Right atrium auricular region (tissue), 2 donors: ENCODE results near the gene KRTAP10-2. TPM values are rescaled to one million over a fixed set of nuclear protein-coding genes. Genes with fewer than 3 reads are reported as not detected.

Source experiments
- DNase-seq: peaks from one replicate; pipeline ENCODE4 v3.0.0-alpha.2; 2019; ENCODE audit warnings: low spot score
- H3K27ac ChIP-seq, 2 donors: fragments of 200-600 bp; sonication (generic); 1 replicate in 1 of 2; 2 replicates in 1 of 2; pipeline ENCODE4 v1.5.1; 2016 to 2019
- H3K27me3 ChIP-seq, 2 donors: fragments of 200-600 bp; sonication (generic); one replicate each; pipeline versions ENCODE4 v1.5.1 to v1.6.0; 2017 to 2019
- H3K36me3 ChIP-seq: fragments of 200-600 bp; sonication (generic); one replicate; pipeline ENCODE4 v1.5.1; 2016
- H3K4me1 ChIP-seq, 2 donors: fragments of 200-600 bp; sonication (generic); one replicate each; pipeline versions ENCODE4 v1.5.1 to v1.6.0; 2017 to 2019
- H3K4me3 ChIP-seq, 2 donors: fragments of 200-600 bp; sonication (generic); 1 replicate in 1 of 2; 2 replicates in 1 of 2; pipeline ENCODE4 v1.5.1; 2017 to 2019; ENCODE audit warnings: mild to moderate bottlenecking in 1 of 2, moderate library complexity in 1 of 2
- H3K9me3 ChIP-seq, 2 donors: fragments of 200-600 bp; sonication (generic); one replicate each; pipeline ENCODE4 v1.5.1; 2019
- total RNA-seq, 2 donors: library from RNA; depleted of rRNA; stranded (reverse); fragments of >200 nt; gene quantifications; one replicate each; pipeline ENCODE4 v1.1.0, GENCODE V29; 2016
- TF ChIP-seq, protein P1 (sequence below), 2 donors: fragments of 200-600 bp; sonication (generic); IDR thresholded peaks; one replicate each; pipeline ENCODE4 v1.5.1; 2019; ENCODE audit warnings: antibody characterized with exemption in 2 of 2

Gene KRTAP10-2
- total RNA-seq, 2 donors from 2014 or later, result not detected

DNA sequence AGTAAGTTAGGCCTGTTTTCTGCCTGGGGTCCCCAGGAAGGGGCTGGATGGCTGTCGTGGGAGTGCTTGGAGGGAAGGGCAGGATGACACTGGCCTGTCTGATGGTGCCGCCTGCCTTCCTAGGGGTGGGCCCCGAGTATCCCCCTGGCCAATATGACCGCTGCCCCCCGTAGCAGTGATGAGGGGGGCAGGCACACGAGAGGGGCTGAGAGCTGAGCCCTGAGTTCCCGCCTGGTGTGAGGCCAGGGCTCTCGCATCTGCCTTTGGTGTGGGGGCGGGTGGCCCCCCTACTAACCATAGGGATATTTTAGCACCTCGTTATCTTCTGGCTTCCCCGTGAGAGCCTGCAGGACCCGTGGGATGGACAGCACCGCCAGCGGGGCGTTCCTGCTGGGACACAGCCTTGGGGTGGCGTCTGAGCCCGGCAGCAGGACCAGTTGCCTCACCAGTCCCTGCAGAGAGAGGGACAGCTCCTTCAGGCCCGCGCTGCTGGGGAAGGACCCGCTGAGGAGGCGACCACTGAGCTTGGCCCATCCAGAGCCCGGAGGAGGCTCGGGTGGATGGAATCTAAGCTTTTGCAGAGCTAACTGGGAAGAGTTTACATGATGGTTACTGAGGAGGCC lies 21.7 kb downstream of the KRTAP10-2 start:
- H3K27me3 ChIP-seq, result no peaks in the 10 kb centered on the region
- H3K4me1 ChIP-seq, result no peaks in the 10 kb centered on the region
- DNase-seq, result no peak
- no peaks in the 10 kb centered on the region for H3K9me3 ChIP-seq
- H3K36me3 ChIP-seq, result no peaks in the 10 kb centered on the region
- TF ChIP-seq, protein P1, sequence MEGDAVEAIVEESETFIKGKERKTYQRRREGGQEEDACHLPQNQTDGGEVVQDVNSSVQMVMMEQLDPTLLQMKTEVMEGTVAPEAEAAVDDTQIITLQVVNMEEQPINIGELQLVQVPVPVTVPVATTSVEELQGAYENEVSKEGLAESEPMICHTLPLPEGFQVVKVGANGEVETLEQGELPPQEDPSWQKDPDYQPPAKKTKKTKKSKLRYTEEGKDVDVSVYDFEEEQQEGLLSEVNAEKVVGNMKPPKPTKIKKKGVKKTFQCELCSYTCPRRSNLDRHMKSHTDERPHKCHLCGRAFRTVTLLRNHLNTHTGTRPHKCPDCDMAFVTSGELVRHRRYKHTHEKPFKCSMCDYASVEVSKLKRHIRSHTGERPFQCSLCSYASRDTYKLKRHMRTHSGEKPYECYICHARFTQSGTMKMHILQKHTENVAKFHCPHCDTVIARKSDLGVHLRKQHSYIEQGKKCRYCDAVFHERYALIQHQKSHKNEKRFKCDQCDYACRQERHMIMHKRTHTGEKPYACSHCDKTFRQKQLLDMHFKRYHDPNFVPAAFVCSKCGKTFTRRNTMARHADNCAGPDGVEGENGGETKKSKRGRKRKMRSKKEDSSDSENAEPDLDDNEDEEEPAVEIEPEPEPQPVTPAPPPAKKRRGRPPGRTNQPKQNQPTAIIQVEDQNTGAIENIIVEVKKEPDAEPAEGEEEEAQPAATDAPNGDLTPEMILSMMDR (IDR thresholded peaks at IDR 0.05), result no peak
- H3K27ac ChIP-seq, result no peak overlapping the region
- no peak overlapping the region for H3K4me3 ChIP-seq

DNA sequence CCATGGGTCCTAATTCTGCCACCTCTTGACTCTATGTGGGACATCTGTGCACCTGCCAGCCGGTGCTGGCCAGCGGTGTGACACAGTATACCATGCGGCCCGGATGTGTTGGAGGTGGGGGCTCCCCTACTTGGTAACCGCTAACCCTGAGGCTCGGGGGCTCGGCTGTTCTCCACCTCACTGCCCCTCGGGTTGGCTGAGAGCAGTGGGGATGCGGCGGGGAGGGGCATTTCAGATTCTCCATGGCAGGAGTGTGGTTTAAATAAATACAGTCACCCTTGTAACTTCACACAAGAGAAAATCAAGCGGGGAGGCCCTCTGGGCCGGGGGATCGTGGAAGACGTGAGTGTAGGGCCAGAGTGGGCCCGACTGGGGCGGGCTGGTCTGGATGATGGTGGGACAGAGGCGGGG lies 22.3 kb downstream of the KRTAP10-2 start:
- H3K27ac ChIP-seq, result no peak overlapping the region
- no peak overlapping the region for H3K4me3 ChIP-seq
- H3K9me3 ChIP-seq, result no peaks in the 10 kb centered on the region
- TF ChIP-seq, protein P1 (IDR thresholded peaks at IDR 0.05), result no peak
- H3K4me1 ChIP-seq, result no peaks in the 10 kb centered on the region
- DNase-seq, result no peak
- no peaks in the 10 kb centered on the region for H3K27me3 ChIP-seq
- H3K36me3 ChIP-seq, result no peaks in the 10 kb centered on the region

DNA sequence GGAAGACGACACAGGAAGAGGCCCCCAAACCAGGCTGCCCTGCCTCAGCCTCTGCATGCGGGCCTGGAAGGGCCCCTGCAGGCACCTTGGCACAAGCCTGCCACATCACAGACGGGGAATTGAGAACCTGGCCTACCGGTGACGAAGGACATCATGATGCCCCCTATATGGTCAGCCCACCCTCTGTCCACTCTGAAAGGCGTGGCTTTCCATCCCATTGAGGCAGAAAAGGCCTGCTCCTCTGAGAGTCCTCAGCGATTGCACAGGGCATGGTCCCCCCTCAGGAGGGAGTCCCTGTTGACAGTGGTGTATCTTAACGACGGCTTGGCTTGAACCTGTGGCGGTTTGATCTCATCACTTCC lies 22.7 kb downstream of the KRTAP10-2 start:
- Histone ChIP-seq H3K4me1 (no peaks in the 10 kb centered on the region), H3K36me3 (no peaks in the 10 kb centered on the region), H3K4me3 (no peak overlapping the region), H3K9me3 (no peaks in the 10 kb centered on the region), H3K27me3 (no peaks in the 10 kb centered on the region), H3K27ac (no peak overlapping the region)
- no peak for DNase-seq
- TF ChIP-seq, protein P1 (IDR thresholded peaks at IDR 0.05), result no peak

DNA sequence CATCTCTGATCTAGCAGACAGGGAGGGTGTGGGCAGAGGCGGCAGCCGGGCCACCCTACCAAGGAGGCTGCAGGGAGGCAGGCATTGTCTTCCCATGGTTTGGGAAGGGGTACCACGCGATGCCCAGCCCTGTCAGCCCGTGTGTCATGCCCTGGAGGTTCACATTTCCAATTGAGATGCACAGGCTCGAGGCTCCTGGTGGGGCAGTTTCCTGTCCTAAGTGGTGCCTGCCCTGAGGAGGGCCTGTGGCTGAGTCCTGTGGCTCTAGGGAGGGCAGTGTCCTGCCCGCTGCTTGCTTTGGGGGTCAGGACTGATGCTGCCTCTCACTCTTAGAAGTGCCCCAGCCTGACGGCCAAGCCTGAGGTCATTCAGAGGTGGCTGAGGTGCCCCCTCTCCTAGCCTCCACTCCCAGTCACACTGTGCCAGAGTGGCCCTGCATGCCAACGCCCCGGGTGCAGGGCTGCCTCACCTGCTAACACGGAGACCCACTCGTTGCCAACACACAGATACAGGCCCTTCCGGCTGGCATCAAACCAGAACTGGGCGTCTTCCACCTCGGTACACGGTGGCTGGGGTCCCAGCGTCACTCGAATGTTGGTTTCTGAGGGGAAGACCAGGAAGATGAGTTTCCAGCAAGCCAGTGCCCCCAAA lies 23.2 kb downstream of the KRTAP10-2 start:
- no peaks in the 10 kb centered on the region for H3K36me3 ChIP-seq
- no peaks in the 10 kb centered on the region for H3K9me3 ChIP-seq
- H3K4me3 ChIP-seq, result no peak overlapping the region
- no peaks in the 10 kb centered on the region for H3K4me1 ChIP-seq
- H3K27ac ChIP-seq, result no peak overlapping the region
- no peaks in the 10 kb centered on the region for H3K27me3 ChIP-seq
- TF ChIP-seq, protein P1 (IDR thresholded peaks at IDR 0.05), result no peak
- no peak for DNase-seq

DNA sequence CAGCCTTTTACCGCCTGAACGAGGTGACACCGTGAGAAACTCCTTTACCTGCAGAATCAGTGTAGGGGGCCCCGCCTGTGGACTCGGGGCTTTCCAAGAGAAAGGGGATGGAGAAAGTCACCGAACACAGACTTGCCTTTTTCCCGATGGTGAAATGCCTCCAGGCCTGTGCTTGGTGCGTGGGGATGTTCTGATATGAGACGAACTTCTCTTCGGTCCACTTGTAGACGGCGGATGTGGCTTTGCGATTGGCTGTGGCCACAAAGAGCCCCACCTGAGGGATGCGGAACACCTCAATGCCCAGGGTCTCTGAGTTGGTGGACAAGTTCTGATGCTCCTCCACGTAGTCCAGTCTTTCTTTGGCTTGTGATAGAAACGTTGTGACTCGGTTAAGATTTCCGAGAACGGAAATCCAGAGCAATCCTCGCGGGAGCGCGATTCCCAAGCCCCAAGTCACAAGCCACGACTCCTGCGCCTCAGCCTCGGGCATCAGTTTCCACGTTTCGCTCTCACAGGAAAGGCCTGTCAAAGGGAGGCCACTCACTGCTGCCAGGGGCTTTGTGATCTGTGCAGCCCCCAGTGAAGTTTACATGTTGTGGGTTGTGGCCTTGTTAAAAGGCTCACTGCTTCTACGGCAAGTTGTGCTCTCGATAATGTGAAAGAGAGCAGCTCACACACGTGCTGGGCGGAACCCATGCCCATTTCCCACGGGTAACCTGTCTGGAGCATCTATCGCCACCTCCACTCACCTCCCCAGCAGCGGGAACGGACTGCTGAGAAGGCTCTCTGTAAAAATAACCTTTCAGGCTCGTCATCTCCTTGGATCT lies 23.9 kb downstream of the KRTAP10-2 start:
- Histone ChIP-seq H3K4me3 (no peak overlapping the region), H3K4me1 (no peaks in the 10 kb centered on the region), H3K27me3 (no peaks in the 10 kb centered on the region), H3K36me3 (no peaks in the 10 kb centered on the region), H3K9me3 (no peaks in the 10 kb centered on the region), H3K27ac (no peak overlapping the region)
- TF ChIP-seq, protein P1 (IDR thresholded peaks at IDR 0.05), result no peak
- no peak for DNase-seq
